ES-I3 (cell line): ENCODE data around the gene PLOD1.

Source experiments
- H3K36me3 ChIP-seq: 2 replicates; pipeline ENCODE4 v1.6.1; 2013; ENCODE audit warnings: mild to moderate bottlenecking, low read length, control low read depth, moderate library complexity; ENCODE audit not compliant: insufficient read depth
- H3K4me1 ChIP-seq: 2 replicates; pipeline ENCODE4 v1.6.1; 2013; ENCODE audit warnings: mild to moderate bottlenecking, control low read depth, low read length; ENCODE audit not compliant: insufficient read depth
- H3K9ac ChIP-seq: 2 replicates; pipeline ENCODE4 v1.6.1; 2013; ENCODE audit warnings: low read depth, mild to moderate bottlenecking, low read length, moderate library complexity
- H3K9me3 ChIP-seq: 2 replicates; pipeline ENCODE4 v1.6.1; 2013; ENCODE audit warnings: mild to moderate bottlenecking, low read length, moderate library complexity; ENCODE audit not compliant: control insufficient read depth, insufficient read depth

The PLOD1 gene

GRCh38 chr1:11984121-11984520 lies 49.6 kb downstream of the PLOD1 start:
- no peaks in the 10 kb centered on the region for H3K4me1 ChIP-seq
- H3K9ac ChIP-seq, result no peak overlapping the region
- H3K9me3 ChIP-seq, result no peaks in the 10 kb centered on the region
- H3K36me3 ChIP-seq, result peaks cover 17% of the 10 kb centered on the region

GRCh38 chr1:11984576-11984975 lies 50.1 kb downstream of the PLOD1 start:
- H3K9ac ChIP-seq, result no peak overlapping the region
- H3K36me3 ChIP-seq, result peaks cover 21% of the 10 kb centered on the region

GRCh38 chr1:11985171-11985570 lies 50.7 kb downstream of the PLOD1 start:
- H3K9ac ChIP-seq, result no peak overlapping the region
- peaks cover 22% of the 10 kb centered on the region for H3K36me3 ChIP-seq
- H3K9me3 ChIP-seq, result no peaks in the 10 kb centered on the region
- H3K4me1 ChIP-seq, result no peaks in the 10 kb centered on the region

More at GRCh38 chr1:11984576-11984975, 50.1 kb downstream of the PLOD1 start:
- Histone ChIP-seq H3K4me1 (no peaks in the 10 kb centered on the region), H3K9me3 (no peaks in the 10 kb centered on the region)

- Histone ChIP-seq H3K4me1 (no peaks in the 10 kb centered on the region), H3K9me3 (no peaks in the 10 kb centered on the region), H3K36me3 (peaks cover 28% of the 10 kb centered on the region), H3K9ac (no peak overlapping the region)
These were observed 51.3 kb downstream of the PLOD1 start for GRCh38 chr1:11985851-11986250.

GRCh38 chr1:11989669-11990068 lies 55.2 kb downstream of the PLOD1 start:
- no peaks in the 10 kb centered on the region for H3K9me3 ChIP-seq
- H3K9ac ChIP-seq, result no peak overlapping the region
- H3K36me3 ChIP-seq, result peaks cover 29% of the 10 kb centered on the region
- H3K4me1 ChIP-seq, result no peaks in the 10 kb centered on the region

DNA sequence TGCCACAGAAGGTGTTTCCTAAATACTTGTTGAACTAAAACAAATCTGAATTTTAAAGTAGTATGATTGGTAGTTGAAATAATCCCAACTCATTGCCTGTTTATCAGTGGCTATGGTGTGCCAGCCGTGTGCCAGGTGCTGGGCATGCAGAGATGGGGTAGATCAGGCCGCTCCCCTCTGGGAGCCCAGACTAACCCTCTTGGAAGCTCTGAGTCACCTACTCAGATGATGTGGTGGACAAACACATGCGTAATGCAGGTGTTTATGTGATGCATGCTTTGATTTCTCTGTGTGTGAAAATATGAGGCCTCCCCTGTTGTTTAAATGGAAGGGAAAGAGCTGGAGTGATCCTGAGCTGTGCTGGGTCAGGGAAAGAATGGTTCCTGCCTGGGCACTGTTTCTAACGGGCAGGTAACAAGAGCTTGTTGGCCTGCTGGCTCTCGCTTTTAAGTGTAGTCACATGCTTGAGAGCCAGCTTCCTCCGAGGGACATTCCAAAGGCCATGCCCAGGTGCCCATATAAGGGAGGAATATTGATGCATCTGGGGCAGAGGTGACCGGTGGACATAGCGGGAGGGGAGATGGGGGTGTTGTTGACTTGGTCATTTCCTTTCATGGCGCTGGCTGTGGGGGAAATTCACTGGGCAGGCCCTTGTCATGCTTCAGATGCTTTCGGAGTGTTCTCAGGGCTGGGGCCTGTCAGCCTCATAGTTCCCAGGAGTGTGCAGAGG lies 56.0 kb downstream of the PLOD1 start:
- Histone ChIP-seq H3K9me3 (no peaks in the 10 kb centered on the region), H3K36me3 (peaks cover 33% of the 10 kb centered on the region)

GRCh38 chr1:11991969-11992676 lies 57.6 kb downstream of the PLOD1 start:
- no peaks in the 10 kb centered on the region for H3K9me3 ChIP-seq
- no peaks in the 10 kb centered on the region for H3K4me1 ChIP-seq
- H3K36me3 ChIP-seq, result peaks cover 36% of the 10 kb centered on the region
- H3K9ac ChIP-seq, result no peak overlapping the region

More for the DNA sequence above, 56.0 kb downstream of the PLOD1 start:
- H3K4me1 ChIP-seq, result no peaks in the 10 kb centered on the region
- no peak overlapping the region for H3K9ac ChIP-seq

DNA sequence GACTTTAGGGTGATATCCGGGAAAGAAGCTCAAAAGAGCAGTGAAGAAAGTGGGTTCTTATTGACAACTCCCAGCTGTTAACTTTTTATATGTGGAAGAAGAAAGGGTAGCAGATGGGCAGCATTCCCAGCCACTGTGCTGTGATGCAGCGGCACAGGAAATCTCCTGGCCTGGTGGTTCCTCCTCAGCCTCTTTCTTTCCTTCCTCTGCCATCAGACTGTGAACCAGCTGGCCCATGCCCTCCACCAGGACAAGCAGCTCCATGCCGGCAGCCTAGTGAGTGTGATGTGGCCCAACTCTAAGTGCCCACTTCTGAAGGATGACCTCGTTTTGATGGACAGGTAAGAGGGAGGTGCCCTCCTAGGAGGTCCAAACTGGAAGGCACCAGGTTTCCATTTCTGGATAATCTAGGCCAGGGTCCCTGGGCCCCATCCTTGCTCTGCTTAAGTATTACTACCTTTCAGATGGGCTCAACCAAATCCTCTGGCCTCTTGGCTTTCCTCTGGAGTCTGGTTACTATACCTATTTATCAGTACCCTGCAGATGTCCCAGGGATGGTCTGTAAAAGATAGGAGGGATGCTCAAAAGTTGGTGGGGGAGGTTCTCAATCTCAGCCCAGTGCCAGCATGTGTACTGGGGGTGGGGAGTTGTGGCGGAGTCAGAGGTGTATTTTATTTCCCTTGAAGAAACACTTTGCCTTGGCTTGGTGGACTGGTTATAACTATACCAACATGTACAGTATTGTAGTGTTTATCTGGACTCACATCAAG lies 62.7 kb downstream of the PLOD1 start:
- no peaks in the 10 kb centered on the region for H3K9me3 ChIP-seq
- H3K4me1 ChIP-seq, result no peaks in the 10 kb centered on the region
- peaks cover 35% of the 10 kb centered on the region for H3K36me3 ChIP-seq
- H3K9ac ChIP-seq, result no peak overlapping the region

GRCh38 chr1:11998636-11999035 lies 64.1 kb downstream of the PLOD1 start:
- Histone ChIP-seq H3K36me3 (peaks cover 35% of the 10 kb centered on the region), H3K9me3 (no peaks in the 10 kb centered on the region), H3K4me1 (no peaks in the 10 kb centered on the region), H3K9ac (no peak overlapping the region)

DNA sequence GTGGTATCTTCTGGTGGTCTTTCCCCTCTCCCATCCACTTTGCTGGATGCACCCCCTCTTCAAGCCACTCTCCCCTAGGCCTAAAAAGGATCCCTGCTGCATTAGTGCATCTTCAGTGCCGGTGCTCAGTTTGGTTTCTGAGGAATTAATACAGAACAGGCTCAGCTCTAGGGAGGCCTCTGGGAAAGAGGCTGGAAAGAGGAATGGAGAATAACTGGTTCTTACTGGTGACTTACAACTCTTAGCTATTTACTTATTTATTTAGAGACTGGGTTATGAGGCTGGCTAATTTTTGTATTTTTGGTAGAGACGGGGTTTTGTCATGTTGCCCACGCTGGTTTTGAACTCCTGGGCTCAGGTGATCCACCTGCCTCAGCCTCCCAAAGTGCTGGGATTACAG lies 64.7 kb downstream of the PLOD1 start:
- Histone ChIP-seq H3K36me3 (peaks cover 39% of the 10 kb centered on the region), H3K4me1 (no peaks in the 10 kb centered on the region), H3K9me3 (no peaks in the 10 kb centered on the region)

GRCh38 chr1:12001249-12001917 lies 66.9 kb downstream of the PLOD1 start:
- Histone ChIP-seq H3K36me3 (peaks cover 52% of the 10 kb centered on the region), H3K4me1 (no peaks in the 10 kb centered on the region), H3K9ac (no peak overlapping the region), H3K9me3 (no peaks in the 10 kb centered on the region)

More for the DNA sequence above, 64.7 kb downstream of the PLOD1 start:
- no peak overlapping the region for H3K9ac ChIP-seq

DNA sequence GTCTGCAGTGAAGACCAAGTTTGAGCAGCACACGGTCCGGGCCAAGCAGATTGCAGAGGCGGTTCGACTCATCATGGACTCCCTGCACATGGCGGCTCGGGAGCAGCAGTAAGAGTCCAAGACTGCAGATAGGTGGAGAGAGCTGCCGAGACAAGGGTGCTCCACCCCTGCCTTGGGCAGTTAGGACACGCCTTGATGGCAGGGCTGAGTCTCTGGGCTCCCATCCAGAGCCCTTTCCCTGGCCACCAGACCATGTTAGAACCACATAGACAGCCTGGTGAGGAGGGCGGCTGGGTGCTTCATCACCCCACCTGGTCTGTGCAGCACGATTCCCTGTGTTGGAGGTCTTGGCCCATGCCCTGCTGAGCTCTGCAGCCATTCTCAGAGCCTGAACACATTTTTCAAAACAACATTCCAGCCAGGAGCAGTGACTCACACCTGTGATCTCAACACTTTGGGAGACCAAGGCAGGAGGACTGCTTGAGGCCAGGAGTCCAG lies 67.5 kb downstream of the PLOD1 start:
- Histone ChIP-seq H3K36me3 (peaks cover 53% of the 10 kb centered on the region), H3K4me1 (no peaks in the 10 kb centered on the region), H3K9ac (no peak overlapping the region), H3K9me3 (no peaks in the 10 kb centered on the region)

GRCh38 chr1:12003762-12004161 lies 69.2 kb downstream of the PLOD1 start:
- H3K4me1 ChIP-seq, result no peaks in the 10 kb centered on the region
- H3K9ac ChIP-seq, result no peak overlapping the region
- no peaks in the 10 kb centered on the region for H3K9me3 ChIP-seq
- H3K36me3 ChIP-seq, result peaks cover 51% of the 10 kb centered on the region
